ENCODE results near the gene HOXA4. TPM values are rescaled to one million over a fixed set of nuclear protein-coding genes. Genes with fewer than 3 reads are reported as not detected.

Gene HOXA4
- total RNA-seq, 1 donor from 2014 or later: 0.30 TPM

GRCh38 chr7:27159266-27160144, 28.9 kb upstream of the HOXA4 start:
- H3K36me3 Mint-ChIP-seq (ENCODE audit: low read depth): peaks cover 7% of the 10 kb centered on the region
- H3K4me1 Mint-ChIP-seq (ENCODE audit: low read depth): peaks cover 14% of the 10 kb centered on the region
- peak; percentile 64 for DNase-seq (ENCODE audit: low spot score)
- H3K27me3 Mint-ChIP-seq (ENCODE audit: low read depth): peaks cover 76% of the 10 kb centered on the region
- no peak for TF ChIP-seq CTCF (IDR thresholded peaks at IDR 0.05)
- peaks cover 4% of the 10 kb centered on the region for H3K9me3 Mint-ChIP-seq (ENCODE audit: low read depth)
- no peak overlapping the region for H3K27ac Mint-ChIP-seq (ENCODE audit: unreplicated experiment)
- H3K4me3 Mint-ChIP-seq (ENCODE audit: unreplicated experiment): peak overlapping the region; percentile 33

- no peak overlapping the region for H3K4me3 Mint-ChIP-seq (ENCODE audit: unreplicated experiment)
- DNase-seq (ENCODE audit: low spot score): peak; percentile 75
- H3K4me1 Mint-ChIP-seq (ENCODE audit: low read depth): peaks cover 14% of the 10 kb centered on the region
- H3K36me3 Mint-ChIP-seq (ENCODE audit: low read depth): peaks cover 7% of the 10 kb centered on the region
- peaks cover 4% of the 10 kb centered on the region for H3K9me3 Mint-ChIP-seq (ENCODE audit: low read depth)
- no peak overlapping the region for H3K27ac Mint-ChIP-seq (ENCODE audit: unreplicated experiment)
- H3K27me3 Mint-ChIP-seq (ENCODE audit: low read depth): peaks cover 77% of the 10 kb centered on the region
- TF ChIP-seq CTCF (IDR thresholded peaks at IDR 0.05): no peak
Observed at GRCh38 chr7:27158436-27159265, 28.1 kb upstream of the HOXA4 start.

- TF ChIP-seq CTCF (IDR thresholded peaks at IDR 0.05): no peak
- H3K4me3 Mint-ChIP-seq (ENCODE audit: unreplicated experiment): no peak overlapping the region
- H3K27ac Mint-ChIP-seq (ENCODE audit: unreplicated experiment): no peak overlapping the region
- DNase-seq (ENCODE audit: low spot score): no peak
- peaks cover 7% of the 10 kb centered on the region for H3K36me3 Mint-ChIP-seq (ENCODE audit: low read depth)
- H3K9me3 Mint-ChIP-seq (ENCODE audit: low read depth): peaks cover 4% of the 10 kb centered on the region
- H3K27me3 Mint-ChIP-seq (ENCODE audit: low read depth): peaks cover 78% of the 10 kb centered on the region
- peaks cover 14% of the 10 kb centered on the region for H3K4me1 Mint-ChIP-seq (ENCODE audit: low read depth)
Observed at GRCh38 chr7:27157702-27158431, 27.3 kb upstream of the HOXA4 start.

- Mint-ChIP-seq H3K27me3 (ENCODE audit: low read depth) (peaks cover 77% of the 10 kb centered on the region), H3K27ac (ENCODE audit: unreplicated experiment) (no peak overlapping the region), H3K4me3 (ENCODE audit: unreplicated experiment) (no peak overlapping the region), H3K9me3 (ENCODE audit: low read depth) (peaks cover 4% of the 10 kb centered on the region), H3K4me1 (ENCODE audit: low read depth) (peaks cover 14% of the 10 kb centered on the region), H3K36me3 (ENCODE audit: low read depth) (peaks cover 7% of the 10 kb centered on the region)
- TF ChIP-seq CTCF (IDR thresholded peaks at IDR 0.05): no peak
- DNase-seq (ENCODE audit: low spot score): no peak
Observed at GRCh38 chr7:27156916-27157701, 26.6 kb upstream of the HOXA4 start.

All from chondrocyte (in vitro differentiated cells).